Smooth muscle cell (in vitro differentiated cells): ENCODE measurements around the gene PLCB3. TPM values are rescaled to one million over a fixed set of nuclear protein-coding genes. Genes with fewer than 3 reads are reported as not detected.

Experiments
- DNase-seq: peaks from one replicate; lab custom pipeline; 2025; ENCODE audit not compliant: unreplicated experiment; lab: John Stamatoyannopoulos, UW
- H2AFZ ChIP-seq: fragments of 200-600 bp; sonication (generic); 2 replicates; pipeline ENCODE4 v1.6.0; 2016; ENCODE audit warnings: antibody characterized with exemption, low read depth, mild to moderate bottlenecking
- H3F3A ChIP-seq: fragments of 200-600 bp; sonication (generic); 2 replicates; pipeline ENCODE4 v1.6.0; 2017; ENCODE audit warnings: antibody characterized with exemption, low read depth
- H3K27ac ChIP-seq: fragments of 200-600 bp; sonication (generic); 2 replicates; pipeline ENCODE4 v1.5.1; 2016; ENCODE audit warnings: low read depth, mild to moderate bottlenecking
- H3K27me3 ChIP-seq: fragments of 200-600 bp; sonication (generic); 2 replicates; pipeline ENCODE4 v1.6.1; 2016; ENCODE audit warnings: low read depth, mild to moderate bottlenecking
- H3K36me3 ChIP-seq: fragments of 200-600 bp; sonication (generic); 2 replicates; pipeline ENCODE4 v1.5.1; 2016; ENCODE audit warnings: low read depth
- H3K4me1 ChIP-seq: fragments of 200-600 bp; sonication (generic); 2 replicates; pipeline ENCODE4 v1.5.1; 2016; ENCODE audit warnings: low read depth
- H3K4me2 ChIP-seq: fragments of 200-600 bp; sonication (generic); 2 replicates; pipeline ENCODE4 v1.6.0; 2016; ENCODE audit warnings: mild to moderate bottlenecking
- H3K4me3 ChIP-seq: fragments of 200-600 bp; sonication (generic); 2 replicates; pipeline ENCODE4 v1.5.1; 2016; ENCODE audit warnings: mild to moderate bottlenecking
- H3K79me2 ChIP-seq: fragments of 200-600 bp; sonication (generic); 2 replicates; pipeline ENCODE4 v1.6.0; 2016; ENCODE audit warnings: low read depth, mild to moderate bottlenecking
- H3K9ac ChIP-seq: fragments of 200-600 bp; sonication (generic); 2 replicates; pipeline ENCODE4 v1.6.0; 2016; ENCODE audit warnings: low read depth
- H3K9me3 ChIP-seq: fragments of 200-600 bp; sonication (generic); replicated peaks from 2 replicates; pipeline ENCODE4 v1.5.1; 2016; ENCODE audit warnings: low read depth
- H4K20me1 ChIP-seq: fragments of 200-600 bp; sonication (generic); 2 replicates; pipeline ENCODE4 v1.6.0; 2016; ENCODE audit warnings: low read depth
- WGBS: methylation state at CpG from one replicate; pipeline ENCODE4 v1.1.7; 2016; ENCODE audit warnings: low lambda C conversion rate; 5-methylcytosine and 5-hydroxymethylcytosine counted together
- polyA plus RNA-seq: library from polyadenylated mRNA; unstranded; fragments of >200 nt; fragmentation: Nextera tagmentation; extraction: Ambion mirVana; gene quantifications from 2 replicates; pipeline ENCODE4 v1.2.1, GENCODE V29; 2016
- total RNA-seq: library from RNA; depleted of rRNA; stranded (reverse); fragments of >200 nt; gene quantifications from 2 replicates; pipeline ENCODE4 v1.2.3, GENCODE V29; 2014
- TF ChIP-seq, protein P1 (sequence below): fragments of 200-600 bp; sonication (generic); IDR thresholded peaks from 2 replicates; pipeline ENCODE4 v1.5.1; 2017; ENCODE audit warnings: borderline replicate concordance, mild to moderate bottlenecking, antibody characterized with exemption; ENCODE audit not compliant: insufficient read depth, poor library complexity, severe bottlenecking

PLCB3 gene
- total and polyA plus RNA-seq, 2 experiments from 2014 or later, result 15.0 to 15.6 TPM

DNA sequence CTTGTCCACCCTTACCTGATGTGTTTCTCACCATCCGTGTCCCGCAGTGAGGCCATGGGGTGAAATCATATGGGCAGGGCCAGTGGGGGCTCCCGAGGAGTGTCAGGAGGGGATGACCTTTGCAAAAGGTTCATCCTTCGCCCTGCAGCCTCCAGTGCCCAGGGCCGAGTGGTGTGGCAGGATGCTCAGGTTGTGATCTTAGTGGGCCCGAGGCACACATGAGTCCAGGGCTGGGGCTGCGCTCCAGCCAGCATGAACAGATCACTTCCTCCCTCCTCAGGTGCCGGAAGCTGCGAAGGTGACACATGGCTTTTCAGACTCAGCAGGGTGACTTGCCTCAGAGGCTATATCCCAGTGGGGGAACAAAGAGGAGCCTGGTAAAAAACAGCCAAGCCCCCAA lies 13.3 kb upstream of the PLCB3 start:
- Histone ChIP-seq H3K36me3 (no peaks in the 10 kb centered on the region), H3K79me2 (peaks cover 3% of the 10 kb centered on the region), H3K4me2 (no peak overlapping the region), H3K9ac (no peak overlapping the region), H3F3A (peaks cover 13% of the 10 kb centered on the region), H4K20me1 (peaks cover 16% of the 10 kb centered on the region), H3K9me3 (no peaks in the 10 kb centered on the region), H3K4me1 (peaks cover 10% of the 10 kb centered on the region), H3K4me3 (no peak overlapping the region), H3K27ac (no peak overlapping the region), H2AFZ (no peak overlapping the region), H3K27me3 (no peaks in the 10 kb centered on the region)
- TF ChIP-seq, protein P1, sequence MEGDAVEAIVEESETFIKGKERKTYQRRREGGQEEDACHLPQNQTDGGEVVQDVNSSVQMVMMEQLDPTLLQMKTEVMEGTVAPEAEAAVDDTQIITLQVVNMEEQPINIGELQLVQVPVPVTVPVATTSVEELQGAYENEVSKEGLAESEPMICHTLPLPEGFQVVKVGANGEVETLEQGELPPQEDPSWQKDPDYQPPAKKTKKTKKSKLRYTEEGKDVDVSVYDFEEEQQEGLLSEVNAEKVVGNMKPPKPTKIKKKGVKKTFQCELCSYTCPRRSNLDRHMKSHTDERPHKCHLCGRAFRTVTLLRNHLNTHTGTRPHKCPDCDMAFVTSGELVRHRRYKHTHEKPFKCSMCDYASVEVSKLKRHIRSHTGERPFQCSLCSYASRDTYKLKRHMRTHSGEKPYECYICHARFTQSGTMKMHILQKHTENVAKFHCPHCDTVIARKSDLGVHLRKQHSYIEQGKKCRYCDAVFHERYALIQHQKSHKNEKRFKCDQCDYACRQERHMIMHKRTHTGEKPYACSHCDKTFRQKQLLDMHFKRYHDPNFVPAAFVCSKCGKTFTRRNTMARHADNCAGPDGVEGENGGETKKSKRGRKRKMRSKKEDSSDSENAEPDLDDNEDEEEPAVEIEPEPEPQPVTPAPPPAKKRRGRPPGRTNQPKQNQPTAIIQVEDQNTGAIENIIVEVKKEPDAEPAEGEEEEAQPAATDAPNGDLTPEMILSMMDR, result no peak
- DNase-seq, result no peak
- WGBS, result 98% methylated on average over 9 of the region's 9 CpGs

DNA sequence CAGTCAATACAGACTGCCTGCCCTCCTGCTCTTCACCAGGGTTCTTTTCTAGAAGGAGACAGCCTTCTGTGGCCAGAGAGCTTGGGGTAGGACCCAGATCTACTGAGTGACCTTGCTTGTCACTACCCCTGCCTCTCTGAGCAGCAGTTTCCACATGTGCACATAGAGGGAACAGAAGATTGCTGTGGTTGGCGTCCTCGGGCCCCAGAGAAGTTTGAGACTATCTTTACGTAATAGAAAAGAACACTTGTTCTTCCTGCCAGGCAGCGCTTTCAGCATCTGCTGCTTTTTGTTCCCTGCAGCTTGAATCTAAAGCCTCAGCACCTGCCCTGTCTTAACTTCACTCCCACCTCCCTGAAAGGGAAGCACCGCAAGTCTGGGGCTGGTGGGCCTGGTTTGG lies 12.3 kb upstream of the PLCB3 start:
- TF ChIP-seq, protein P1, result no peak
- peaks cover 25% of the 10 kb centered on the region for H4K20me1 ChIP-seq
- 98% methylated on average over 5 of the region's 5 CpGs for WGBS
- H2AFZ ChIP-seq, result no peak overlapping the region
- no peaks in the 10 kb centered on the region for H3K36me3 ChIP-seq
- H3K27ac ChIP-seq, result peak overlapping the region; percentile 93
- no peaks in the 10 kb centered on the region for H3K9me3 ChIP-seq
- H3K27me3 ChIP-seq, result no peaks in the 10 kb centered on the region
- DNase-seq, result no peak
- H3K4me1 ChIP-seq, result peaks cover 10% of the 10 kb centered on the region
- H3F3A ChIP-seq, result peaks cover 17% of the 10 kb centered on the region
- H3K9ac ChIP-seq, result no peak overlapping the region
- no peak overlapping the region for H3K4me3 ChIP-seq
- peaks cover 3% of the 10 kb centered on the region for H3K79me2 ChIP-seq
- no peak overlapping the region for H3K4me2 ChIP-seq

GRCh38 chr11:64239662-64240434 lies 11.5 kb upstream of the PLCB3 start:
- Histone ChIP-seq H3K79me2 (peaks cover 3% of the 10 kb centered on the region), H3K27me3 (no peaks in the 10 kb centered on the region), H3F3A (peaks cover 17% of the 10 kb centered on the region), H3K4me2 (peak overlapping the region; percentile 83), H3K9me3 (no peaks in the 10 kb centered on the region), H4K20me1 (peaks cover 26% of the 10 kb centered on the region), H3K9ac (peak overlapping the region; percentile 90), H3K4me1 (peaks cover 10% of the 10 kb centered on the region), H3K27ac (peak overlapping the region; percentile 93), H3K36me3 (no peaks in the 10 kb centered on the region), H3K4me3 (peak overlapping the region; percentile 89), H2AFZ (no peak overlapping the region)
- 85% methylated on average over 9 of the region's 11 CpGs for WGBS
- DNase-seq, result no peak
- TF ChIP-seq, protein P1, result no peak
